ENCODE data around the gene POLL. TPM values are rescaled to one million over a fixed set of nuclear protein-coding genes. Genes with fewer than 3 reads are reported as not detected.

POLL gene
- total and polyA plus RNA-seq, 3 donors from 2014 or later, result 50.3 to 93.1 (median 53.5) TPM

DNA sequence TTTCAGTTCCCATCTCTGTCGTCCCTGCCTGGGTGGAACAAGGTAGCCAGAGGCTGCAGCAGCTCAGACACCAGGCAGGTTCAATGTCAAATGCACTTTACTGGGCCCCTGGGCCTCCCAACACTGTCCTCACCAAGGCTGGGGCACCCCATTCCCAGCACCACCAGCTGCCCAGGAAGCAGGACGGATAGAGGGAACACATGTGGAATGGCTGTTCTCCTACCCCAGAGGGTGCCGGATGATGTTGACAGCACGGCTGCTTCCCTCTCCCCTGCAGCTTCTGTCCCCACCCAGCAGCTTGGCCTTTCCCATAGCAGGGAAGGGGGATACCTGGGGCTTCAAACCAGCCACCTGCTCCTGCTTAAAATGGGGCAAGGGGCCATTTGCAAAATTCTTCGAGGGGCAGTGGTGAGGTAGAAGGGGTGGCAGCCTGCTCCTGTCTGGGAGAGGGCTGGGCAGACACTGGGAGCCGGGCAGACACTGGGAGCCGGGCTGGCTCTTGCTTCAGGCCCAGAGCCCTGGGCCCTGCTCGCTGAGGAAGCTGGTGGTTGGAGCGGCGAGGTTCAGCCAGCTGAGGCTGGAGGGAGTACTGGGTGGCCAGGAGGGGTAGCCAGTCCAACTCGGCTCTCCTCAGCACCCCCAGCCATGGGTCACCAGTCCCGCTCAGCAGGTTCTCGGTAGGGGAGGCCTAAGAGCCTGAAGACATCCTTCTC lies 9.1 kb downstream of the POLL start:
- no peaks in the 10 kb centered on the region for H3K27me3 ChIP-seq
- intact Hi-C loops (cut with DNase I; ENCODE audit: low total_unique reads), result no loop called here
- H3K4me1 ChIP-seq, result no peaks in the 10 kb centered on the region
- no peak overlapping the region for H3K27ac ChIP-seq
- TF ChIP-seq, protein P1, sequence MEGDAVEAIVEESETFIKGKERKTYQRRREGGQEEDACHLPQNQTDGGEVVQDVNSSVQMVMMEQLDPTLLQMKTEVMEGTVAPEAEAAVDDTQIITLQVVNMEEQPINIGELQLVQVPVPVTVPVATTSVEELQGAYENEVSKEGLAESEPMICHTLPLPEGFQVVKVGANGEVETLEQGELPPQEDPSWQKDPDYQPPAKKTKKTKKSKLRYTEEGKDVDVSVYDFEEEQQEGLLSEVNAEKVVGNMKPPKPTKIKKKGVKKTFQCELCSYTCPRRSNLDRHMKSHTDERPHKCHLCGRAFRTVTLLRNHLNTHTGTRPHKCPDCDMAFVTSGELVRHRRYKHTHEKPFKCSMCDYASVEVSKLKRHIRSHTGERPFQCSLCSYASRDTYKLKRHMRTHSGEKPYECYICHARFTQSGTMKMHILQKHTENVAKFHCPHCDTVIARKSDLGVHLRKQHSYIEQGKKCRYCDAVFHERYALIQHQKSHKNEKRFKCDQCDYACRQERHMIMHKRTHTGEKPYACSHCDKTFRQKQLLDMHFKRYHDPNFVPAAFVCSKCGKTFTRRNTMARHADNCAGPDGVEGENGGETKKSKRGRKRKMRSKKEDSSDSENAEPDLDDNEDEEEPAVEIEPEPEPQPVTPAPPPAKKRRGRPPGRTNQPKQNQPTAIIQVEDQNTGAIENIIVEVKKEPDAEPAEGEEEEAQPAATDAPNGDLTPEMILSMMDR (IDR thresholded peaks at IDR 0.05), result no peak
- H3K4me3 ChIP-seq, result no peak overlapping the region
- 83 to 91% methylated on average over 10 to 13 of the region's 13 CpGs for WGBS, 2 donors
- no peaks in the 10 kb centered on the region for H3K9me3 ChIP-seq
- H3K36me3 ChIP-seq (ENCODE audit: low read depth, missing control alignments), result no peaks in the 10 kb centered on the region
- DNase-seq, result no peak

DNA sequence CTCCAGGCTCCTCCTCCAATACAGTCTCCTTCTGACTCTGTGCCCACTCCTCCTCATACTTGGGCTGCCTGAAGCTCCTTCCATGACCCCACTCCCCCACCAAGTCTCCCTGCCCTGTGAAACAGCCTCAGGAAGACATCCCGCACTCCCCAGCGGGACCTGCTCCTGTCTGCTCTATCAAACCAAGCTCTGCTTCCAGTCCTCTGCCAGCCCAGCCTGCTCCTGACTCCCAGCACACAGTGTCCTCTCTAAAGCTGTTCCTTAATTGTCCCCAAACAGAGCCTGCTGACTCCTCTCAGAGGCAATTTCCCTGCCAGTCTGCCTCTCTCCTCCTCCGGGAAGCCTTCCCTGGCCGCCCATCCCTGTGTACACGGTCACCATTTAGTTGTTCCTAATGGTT lies 9.9 kb downstream of the POLL start:
- 78 to 86% methylated on average over 5 of the region's 5 CpGs for WGBS, 2 donors
- DNase-seq, result no peak
- Histone ChIP-seq H3K27ac (no peak overlapping the region), H3K4me3 (no peak overlapping the region), H3K9me3 (no peaks in the 10 kb centered on the region), H3K4me1 (no peaks in the 10 kb centered on the region), H3K27me3 (no peaks in the 10 kb centered on the region), H3K36me3 (ENCODE audit: low read depth, missing control alignments) (no peaks in the 10 kb centered on the region)
- TF ChIP-seq POLR2A (IDR thresholded peaks at IDR 0.05), result no peak
- TF ChIP-seq, protein P1 (IDR thresholded peaks at IDR 0.05), result no peak
- intact Hi-C loops (cut with DNase I; ENCODE audit: low total_unique reads), result no loop called here

DNA sequence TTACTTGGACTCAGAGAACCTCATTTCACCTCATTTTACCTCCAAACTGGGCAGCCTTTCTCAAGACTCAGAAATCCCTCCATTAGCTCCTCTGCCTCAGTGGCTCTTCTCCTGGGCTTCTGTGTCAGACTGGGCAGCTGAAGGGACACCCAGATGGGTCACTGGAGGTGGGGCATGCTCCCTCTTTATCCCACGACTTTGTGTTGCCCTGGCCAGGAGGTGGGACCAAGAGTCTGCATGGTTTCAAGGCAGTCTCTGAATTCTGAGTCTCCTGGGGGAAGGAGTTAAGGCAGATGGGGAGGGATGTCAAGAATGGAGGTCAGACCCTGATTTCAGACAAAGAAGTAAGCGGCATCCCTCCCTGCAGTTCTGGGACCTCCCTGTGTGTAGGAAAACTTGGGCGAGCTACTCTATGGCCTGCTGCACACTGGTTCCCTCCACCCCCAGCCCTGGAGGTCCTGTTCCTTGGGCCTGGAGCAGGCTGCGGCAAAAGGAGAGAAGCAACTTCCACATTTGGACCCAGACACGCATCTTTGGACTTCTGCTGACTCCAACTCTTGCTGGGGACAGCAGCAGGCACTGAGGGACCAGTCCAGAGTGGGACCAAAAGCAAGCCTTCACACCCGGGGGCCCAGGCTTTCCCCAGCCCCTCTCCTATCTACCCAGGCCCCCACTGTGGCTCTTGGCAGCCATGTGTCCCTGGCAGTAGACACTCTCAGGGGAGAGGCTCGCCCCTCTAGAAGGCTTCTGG lies 10.8 kb downstream of the POLL start:
- no peak overlapping the region for H3K4me3 ChIP-seq
- no peak for DNase-seq
- no peaks in the 10 kb centered on the region for H3K27me3 ChIP-seq
- intact Hi-C loops (cut with DNase I; ENCODE audit: low total_unique reads), result no loop called here
- TF ChIP-seq POLR2A (IDR thresholded peaks at IDR 0.05), result no peak
- TF ChIP-seq, protein P1 (IDR thresholded peaks at IDR 0.05), result no peak
- H3K4me1 ChIP-seq, result no peaks in the 10 kb centered on the region
- H3K27ac ChIP-seq, result no peak overlapping the region
- no peaks in the 10 kb centered on the region for H3K36me3 ChIP-seq (ENCODE audit: low read depth, missing control alignments)
- WGBS, 2 donors, result 90 to 93% methylated on average over 4 to 7 of the region's 7 CpGs
- no peaks in the 10 kb centered on the region for H3K9me3 ChIP-seq

DNA sequence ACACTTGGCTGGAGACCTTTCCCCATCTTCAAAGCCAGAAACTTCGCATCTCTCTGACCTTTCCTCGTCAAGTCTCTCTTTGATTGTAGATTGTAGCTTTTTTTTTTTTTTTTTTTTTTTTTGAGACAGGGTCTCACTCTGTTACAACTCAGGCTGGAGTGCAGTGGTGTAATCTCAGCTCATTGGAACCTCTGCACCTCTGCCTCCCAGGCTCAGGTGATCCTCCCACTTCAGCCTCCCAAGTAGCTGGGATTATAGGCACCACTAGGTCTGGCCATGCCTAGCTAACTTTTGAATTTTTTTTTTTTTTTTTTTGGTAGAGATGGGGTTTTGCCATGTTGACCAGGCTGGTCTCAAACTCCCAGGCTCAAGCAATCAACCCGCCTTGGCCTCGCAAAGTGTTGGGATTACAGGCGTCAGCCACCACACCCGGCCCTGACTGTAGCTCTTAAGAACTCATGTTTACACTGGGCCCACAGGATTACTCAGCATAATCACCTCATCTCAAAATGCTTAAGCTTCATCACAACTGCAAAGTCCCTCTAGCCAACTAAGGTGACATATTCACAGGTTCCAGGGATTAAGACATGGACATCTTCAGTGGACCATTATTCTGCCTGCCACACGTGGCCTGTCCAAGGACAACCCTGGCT lies 11.7 kb downstream of the POLL start:
- no peaks in the 10 kb centered on the region for H3K9me3 ChIP-seq
- WGBS, 2 donors, result 92 to 95% methylated on average over 6 to 7 of the region's 7 CpGs
- H3K4me1 ChIP-seq, result no peaks in the 10 kb centered on the region
- no peak for DNase-seq
- H3K27me3 ChIP-seq, result no peaks in the 10 kb centered on the region
- intact Hi-C loops (cut with DNase I; ENCODE audit: low total_unique reads), result no loop called here
- no peaks in the 10 kb centered on the region for H3K36me3 ChIP-seq (ENCODE audit: low read depth, missing control alignments)
- no peak overlapping the region for H3K4me3 ChIP-seq
- no peak overlapping the region for H3K27ac ChIP-seq
- TF ChIP-seq POLR2A (IDR thresholded peaks at IDR 0.05), result no peak
- TF ChIP-seq, protein P1 (IDR thresholded peaks at IDR 0.05), result no peak

Data from testis (tissue), 3 donors.